HL-60 (cell line): ENCODE data around the gene NFIX.

Source experiments
- GABPA ChIP-seq: IDR thresholded peaks from 2 replicates; pipeline ENCODE4 v1.6.1; 2012; ENCODE audit warnings: low read depth
- POLR2AphosphoS5 ChIP-seq: IDR thresholded peaks from 2 replicates; pipeline ENCODE4 v1.6.1; 2012; ENCODE audit warnings: low read depth
- REST ChIP-seq: IDR thresholded peaks from 2 replicates; pipeline ENCODE4 v1.6.1; 2012; ENCODE audit warnings: low read depth; ENCODE audit not compliant: insufficient replicate concordance
- SPI1 ChIP-seq: IDR thresholded peaks from 2 replicates; pipeline ENCODE4 v1.6.1; 2012; ENCODE audit warnings: low read depth, mild to moderate bottlenecking, borderline replicate concordance
- TF ChIP-seq, protein P1 (sequence below): IDR thresholded peaks from one replicate; pipeline ENCODE4 v1.5.1; 2011; ENCODE audit warnings: low read length, control low read depth, inconsistent platforms; ENCODE audit not compliant: insufficient read depth

- TF ChIP-seq POLR2AphosphoS5 (no peak), SPI1 (no peak), REST (no peak), GABPA (no peak)
- TF ChIP-seq, protein P1, sequence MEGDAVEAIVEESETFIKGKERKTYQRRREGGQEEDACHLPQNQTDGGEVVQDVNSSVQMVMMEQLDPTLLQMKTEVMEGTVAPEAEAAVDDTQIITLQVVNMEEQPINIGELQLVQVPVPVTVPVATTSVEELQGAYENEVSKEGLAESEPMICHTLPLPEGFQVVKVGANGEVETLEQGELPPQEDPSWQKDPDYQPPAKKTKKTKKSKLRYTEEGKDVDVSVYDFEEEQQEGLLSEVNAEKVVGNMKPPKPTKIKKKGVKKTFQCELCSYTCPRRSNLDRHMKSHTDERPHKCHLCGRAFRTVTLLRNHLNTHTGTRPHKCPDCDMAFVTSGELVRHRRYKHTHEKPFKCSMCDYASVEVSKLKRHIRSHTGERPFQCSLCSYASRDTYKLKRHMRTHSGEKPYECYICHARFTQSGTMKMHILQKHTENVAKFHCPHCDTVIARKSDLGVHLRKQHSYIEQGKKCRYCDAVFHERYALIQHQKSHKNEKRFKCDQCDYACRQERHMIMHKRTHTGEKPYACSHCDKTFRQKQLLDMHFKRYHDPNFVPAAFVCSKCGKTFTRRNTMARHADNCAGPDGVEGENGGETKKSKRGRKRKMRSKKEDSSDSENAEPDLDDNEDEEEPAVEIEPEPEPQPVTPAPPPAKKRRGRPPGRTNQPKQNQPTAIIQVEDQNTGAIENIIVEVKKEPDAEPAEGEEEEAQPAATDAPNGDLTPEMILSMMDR: no peak
Observed at GRCh38 chr19:13007292-13008045, 12.2 kb downstream of the NFIX start.
